ENCODE results near the gene BTBD6. TPM values are rescaled to one million over a fixed set of nuclear protein-coding genes. Genes with fewer than 3 reads are reported as not detected.

The BTBD6 gene
- total and polyA plus RNA-seq, 2 donors from 2014 or later, result 33.3 to 38.9 TPM

- Histone ChIP-seq H3K4me3 (ENCODE audit: low read length in 3 of 3) (peak overlapping the region; percentile 69 to 76 (median 70)), H3K27ac (ENCODE audit: low read depth in 2 of 2, low read length in 2 of 2) (peak overlapping the region; percentile 93 to 99), H3K36me3 (ENCODE audit: control insufficient read depth in 2 of 3, insufficient read depth in 3 of 3, low read length in 3 of 3) (no peaks in the 10 kb centered on the region), H3K4me1 (ENCODE audit: control insufficient read depth in 2 of 3, insufficient read depth in 2 of 3, low read depth in 1 of 3, low read length in 3 of 3) (peaks cover 0 to 7% (median 0%) of the 10 kb centered on the region in 3 donors), H3K27me3 (ENCODE audit: control insufficient read depth, insufficient read depth, low read length) (no peaks in the 10 kb centered on the region), H3K9ac (ENCODE audit: low read length in 3 of 3) (peak overlapping the region; percentile 26 to 90 (median 82)), H3K9me3 (ENCODE audit: control insufficient read depth in 2 of 3, insufficient read depth in 1 of 3, low read length in 3 of 3) (no peaks in the 10 kb centered on the region)
- intact Hi-C loops (cut with DNase I), result no loop called here
- no peak for DNase-seq
- no peak for TF ChIP-seq CTCF (IDR thresholded peaks at IDR 0.05; ENCODE audit: borderline replicate concordance, extremely low read depth, insufficient read depth)
- FAIRE-seq, result no peak
Measured at GRCh38 chr14:105299654-105300541, 51.6 kb downstream of the BTBD6 start.

Other genes starting within 250 kb of the BTBD6 start
- 6.3 TPM for gene CDCA4, start 227.4 kb upstream of the BTBD6 start, total RNA-seq
- 4.1 TPM for gene CDCA4, start 227.4 kb upstream of the BTBD6 start, polyA plus RNA-seq (ENCODE audit: insufficient read depth, low read depth, low replicate concordance)
- 4.2 TPM for gene GPR132, start 183.1 kb upstream of the BTBD6 start, total RNA-seq
- gene GPR132, start 183.1 kb upstream of the BTBD6 start, polyA plus RNA-seq (ENCODE audit: insufficient read depth, low read depth, low replicate concordance), result 0.17 TPM
- 26.1 TPM for gene JAG2, start 79.8 kb upstream of the BTBD6 start, total RNA-seq
- 6.3 TPM for gene JAG2, start 79.8 kb upstream of the BTBD6 start, polyA plus RNA-seq (ENCODE audit: insufficient read depth, low read depth, low replicate concordance)
- gene NUDT14, start 67.2 kb upstream of the BTBD6 start, total RNA-seq, result 48.6 TPM
- 59.1 TPM for gene NUDT14, start 67.2 kb upstream of the BTBD6 start, polyA plus RNA-seq (ENCODE audit: insufficient read depth, low read depth, low replicate concordance)
- 34.1 TPM for gene BRF1, start 52.5 kb downstream of the BTBD6 start, total RNA-seq
- 19.3 TPM for gene BRF1, start 52.5 kb downstream of the BTBD6 start, polyA plus RNA-seq (ENCODE audit: insufficient read depth, low read depth, low replicate concordance)
- 83.9 TPM for gene PACS2, start 66.2 kb downstream of the BTBD6 start, total RNA-seq
- gene PACS2, start 66.2 kb downstream of the BTBD6 start, polyA plus RNA-seq (ENCODE audit: insufficient read depth, low read depth, low replicate concordance), result 35.7 TPM
- gene TEX22, start 150.0 kb downstream of the BTBD6 start, total RNA-seq, result 3.3 TPM
- gene TEX22, start 150.0 kb downstream of the BTBD6 start, polyA plus RNA-seq (ENCODE audit: insufficient read depth, low read depth, low replicate concordance), result 1.5 TPM
- 112 TPM for gene MTA1, start 171.3 kb downstream of the BTBD6 start, total RNA-seq
- 30.4 TPM for gene MTA1, start 171.3 kb downstream of the BTBD6 start, polyA plus RNA-seq (ENCODE audit: insufficient read depth, low read depth, low replicate concordance)
- 357 TPM for gene CRIP2, start 226.3 kb downstream of the BTBD6 start, total RNA-seq
- gene CRIP2, start 226.3 kb downstream of the BTBD6 start, polyA plus RNA-seq (ENCODE audit: insufficient read depth, low read depth, low replicate concordance), result 338 TPM
- gene CRIP1, start 238.4 kb downstream of the BTBD6 start, total RNA-seq, result 381 TPM
- gene CRIP1, start 238.4 kb downstream of the BTBD6 start, polyA plus RNA-seq (ENCODE audit: insufficient read depth, low read depth, low replicate concordance), result 272 TPM
- gene TEDC1, start 242.7 kb downstream of the BTBD6 start, total RNA-seq, result 13.2 TPM
- gene TEDC1, start 242.7 kb downstream of the BTBD6 start, polyA plus RNA-seq (ENCODE audit: insufficient read depth, low read depth, low replicate concordance), result 6.9 TPM

All from kidney (tissue), 14 donors.